Aorta (tissue), 5 donors: ENCODE measurements around the gene RASA3. TPM values are rescaled to one million over a fixed set of nuclear protein-coding genes. Genes with fewer than 3 reads are reported as not detected.
A peak's percentile ranks its signal among the peaks of the same experiment; 100 is the strongest.

Experiments used
- ATAC-seq: fragments of 200-7000 bp; cut with Tn5 transposase; one replicate; pipeline ENCODE4 v1.9.1; 2022; ENCODE audit warnings: moderate library complexity; ENCODE audit not compliant: low FRiP score
- DNase-seq, 2 donors: peaks; one replicate each; pipeline ENCODE4 v3.0.0-alpha.2; 2020
- H3K27ac ChIP-seq, 2 donors: one replicate each; pipeline ENCODE4 v1.5.1; 2013; ENCODE audit warnings: low read length in 2 of 2, mild to moderate bottlenecking in 2 of 2, moderate library complexity in 2 of 2, control low read depth in 1 of 2, inconsistent platforms in 1 of 2, low read depth in 1 of 2
- H3K27me3 ChIP-seq, 2 donors: one replicate each; pipeline ENCODE4 v1.6.1; 2013; ENCODE audit warnings: control low read depth in 1 of 2, low read length in 1 of 2, mild to moderate bottlenecking in 1 of 2, moderate library complexity in 1 of 2; ENCODE audit not compliant: insufficient read depth in 2 of 2, control insufficient read depth in 1 of 2
- H3K36me3 ChIP-seq, 2 donors: one replicate each; pipeline ENCODE4 v1.6.1; 2013; ENCODE audit warnings: control low read depth in 1 of 2, low read length in 1 of 2, mild to moderate bottlenecking in 1 of 2; ENCODE audit not compliant: insufficient read depth in 2 of 2, control insufficient read depth in 1 of 2
- H3K4me1 ChIP-seq, 2 donors: one replicate each; pipeline ENCODE4 v1.6.1; 2013; ENCODE audit warnings: low read length in 2 of 2, control low read depth in 1 of 2, mild to moderate bottlenecking in 1 of 2, moderate library complexity in 1 of 2; ENCODE audit not compliant: insufficient read depth in 2 of 2, control insufficient read depth in 1 of 2
- H3K4me3 ChIP-seq, 2 donors: one replicate each; pipeline ENCODE4 v1.5.1; 2013; ENCODE audit warnings: low read length in 2 of 2, control low read depth in 1 of 2, mild to moderate bottlenecking in 1 of 2
- H3K9me3 ChIP-seq: one replicate; pipeline ENCODE4 v1.6.1; 2013; ENCODE audit warnings: mild to moderate bottlenecking, low read length; ENCODE audit not compliant: control insufficient read depth
- WGBS, 2 donors: extraction: QIAGEN DNeasy Blood & Tissue Kit; methylation state at CpG; one replicate each; pipeline ENCODE4 v1.1.7; 2013; 5-methylcytosine and 5-hydroxymethylcytosine counted together
- intact Hi-C, 2 donors: fragments of 100-400 bp; cut with DNase I; formaldehyde crosslinking; loops; one replicate each; pipeline versions ENCODE4 v1.14.2 to v1.15.0; 2022
- polyA plus RNA-seq, 2 donors: library from polyadenylated mRNA; stranded (reverse); fragments of 200-250 nt; gene quantifications; one replicate each; pipeline ENCODE4 v1.2.3, GENCODE V29; 2013
- total RNA-seq, 2 donors: library from RNA; stranded (reverse); fragmentation: NEBNext Ultra II Directional; extraction: Animal tissue kit (Norgen Biotek cat#: 25700); gene quantifications; one replicate each; pipeline ENCODE4 v1.2.1, GENCODE V29; 2021
- donor health status: healthy with polysubstance abuse.
- donor health status: Bipolar disorder and iron deficiency.
- donor health status: DM: no; HTN: no; CAD: no.
- donor health status: DM: no; HTN: no; CAD: no.
- donor health status: DM: yes; HTN: yes; CAD: no.

RASA3 gene
- total and polyA plus RNA-seq, 4 donors, result 8.1 to 42.3 (median 28.9) TPM

- no peaks in the 10 kb centered on the region for H3K36me3 ChIP-seq
- DNase-seq (peak; percentile 71 to 79), ATAC-seq (peak; percentile 15)
- 83 to 86% methylated on average over 25 of the region's 25 CpGs for WGBS, 2 donors
- no peaks in the 10 kb centered on the region for H3K9me3 ChIP-seq
- no peak overlapping the region for H3K4me3 ChIP-seq
- intact Hi-C loops, result no loop called here
- H3K27ac ChIP-seq, result no peak overlapping the region
- H3K4me1 ChIP-seq, result no peaks in the 10 kb centered on the region
- no peaks in the 10 kb centered on the region for H3K27me3 ChIP-seq
These were observed 22.2 kb downstream of the RASA3 start for GRCh38 chr13:114110091-114110829.

- no peaks in the 10 kb centered on the region for H3K27me3 ChIP-seq
- no peak overlapping the region for H3K27ac ChIP-seq
- intact Hi-C loops, result no loop called here
- no peaks in the 10 kb centered on the region for H3K9me3 ChIP-seq
- ATAC-seq, result no peak
- H3K4me1 ChIP-seq, result no peaks in the 10 kb centered on the region
- no peaks in the 10 kb centered on the region for H3K36me3 ChIP-seq
- H3K4me3 ChIP-seq, result no peak overlapping the region
- WGBS, 2 donors, result 75 to 76% methylated on average over 24 of the region's 24 CpGs
- DNase-seq, result peak; percentile 43 to 77
These were observed 22.8 kb downstream of the RASA3 start for GRCh38 chr13:114109641-114110041.

GRCh38 chr13:114108894-114109293 lies 23.5 kb downstream of the RASA3 start:
- no peak for ATAC-seq
- intact Hi-C loops, result no loop called here
- Histone ChIP-seq H3K4me1 (no peaks in the 10 kb centered on the region), H3K9me3 (no peaks in the 10 kb centered on the region), H3K27me3 (no peaks in the 10 kb centered on the region), H3K36me3 (no peaks in the 10 kb centered on the region), H3K27ac (no peak overlapping the region), H3K4me3 (no peak overlapping the region)
- 91 to 94% methylated on average over 15 to 20 of the region's 20 CpGs for WGBS, 2 donors
- DNase-seq, result peak; percentile 39 to 68

- 88 to 91% methylated on average over 33 of the region's 33 CpGs for WGBS, 2 donors
- H3K27me3 ChIP-seq, result no peaks in the 10 kb centered on the region
- no peaks in the 10 kb centered on the region for H3K9me3 ChIP-seq
- H3K4me3 ChIP-seq, result no peak overlapping the region
- DNase-seq (peak; percentile 42 to 47), ATAC-seq (no peak)
- H3K36me3 ChIP-seq, result no peaks in the 10 kb centered on the region
- no peaks in the 10 kb centered on the region for H3K4me1 ChIP-seq
- H3K27ac ChIP-seq, result no peak overlapping the region
- intact Hi-C loops, result no loop called here
These were observed 24.2 kb downstream of the RASA3 start for GRCh38 chr13:114108141-114108761.

- Histone ChIP-seq H3K36me3 (no peaks in the 10 kb centered on the region), H3K4me1 (no peaks in the 10 kb centered on the region), H3K27me3 (no peaks in the 10 kb centered on the region), H3K27ac (no peak overlapping the region), H3K4me3 (no peak overlapping the region), H3K9me3 (no peaks in the 10 kb centered on the region)
- intact Hi-C loops, result no loop called here
- DNase-seq (peak; percentile 64 to 84), ATAC-seq (peak; percentile 26)
- WGBS, 2 donors, result 23 to 28% methylated on average over 11 to 12 of the region's 12 CpGs
These were observed 24.7 kb downstream of the RASA3 start for GRCh38 chr13:114107686-114108081.

GRCh38 chr13:114106991-114107685 lies 25.3 kb downstream of the RASA3 start:
- DNase-seq (peak; percentile 38 to 66), ATAC-seq (no peak)
- H3K36me3 ChIP-seq, result no peaks in the 10 kb centered on the region
- no peak overlapping the region for H3K4me3 ChIP-seq
- H3K4me1 ChIP-seq, result no peaks in the 10 kb centered on the region
- 88 to 90% methylated on average over 27 of the region's 27 CpGs for WGBS, 2 donors
- no peaks in the 10 kb centered on the region for H3K27me3 ChIP-seq
- H3K9me3 ChIP-seq, result no peaks in the 10 kb centered on the region
- H3K27ac ChIP-seq, result no peak overlapping the region
- intact Hi-C loops, result no loop called here

GRCh38 chr13:114106526-114106925 lies 25.9 kb downstream of the RASA3 start:
- no peaks in the 10 kb centered on the region for H3K27me3 ChIP-seq
- DNase-seq (no peak), ATAC-seq (no peak)
- H3K36me3 ChIP-seq, result no peaks in the 10 kb centered on the region
- H3K27ac ChIP-seq, result no peak overlapping the region
- WGBS, 2 donors, result 96 to 97% methylated on average over 9 of the region's 9 CpGs
- intact Hi-C loops, result no loop called here
- H3K4me1 ChIP-seq, result no peaks in the 10 kb centered on the region
- no peak overlapping the region for H3K4me3 ChIP-seq
- H3K9me3 ChIP-seq, result no peaks in the 10 kb centered on the region

GRCh38 chr13:114105521-114106225 lies 26.8 kb downstream of the RASA3 start:
- no peaks in the 10 kb centered on the region for H3K4me1 ChIP-seq
- H3K27ac ChIP-seq, result no peak overlapping the region
- no peak overlapping the region for H3K4me3 ChIP-seq
- DNase-seq (peak; percentile 46 to 72), ATAC-seq (no peak)
- H3K27me3 ChIP-seq, result no peaks in the 10 kb centered on the region
- H3K9me3 ChIP-seq, result no peaks in the 10 kb centered on the region
- WGBS, 2 donors, result 86 to 88% methylated on average over 30 of the region's 30 CpGs
- H3K36me3 ChIP-seq, result no peaks in the 10 kb centered on the region
- intact Hi-C loops, result no loop called here
